Esophagus squamous epithelium (tissue), 4 donors: ENCODE measurements around the gene NAP1L4.

Experiments used
- POLR2A ChIP-seq, 4 donors: fragments of 450-650 bp; IDR thresholded peaks; one replicate each; pipeline ENCODE4 v1.6.1; 2017; ENCODE audit warnings: antibody characterized with exemption in 4 of 4, mild to moderate bottlenecking in 4 of 4, moderate library complexity in 3 of 4
- TF ChIP-seq, protein P1 (sequence below), 6 experiments: fragments of 450-650 bp in 4 of 6; fragments of 200-600 bp in 2 of 6; sonication (generic) in 2 of 6; IDR thresholded peaks; one replicate each; pipeline ENCODE4 v1.5.1; 2016 to 2019; ENCODE audit warnings: antibody characterized with exemption in 6 of 6, mild to moderate bottlenecking in 4 of 6, moderate library complexity in 4 of 6

DNA sequence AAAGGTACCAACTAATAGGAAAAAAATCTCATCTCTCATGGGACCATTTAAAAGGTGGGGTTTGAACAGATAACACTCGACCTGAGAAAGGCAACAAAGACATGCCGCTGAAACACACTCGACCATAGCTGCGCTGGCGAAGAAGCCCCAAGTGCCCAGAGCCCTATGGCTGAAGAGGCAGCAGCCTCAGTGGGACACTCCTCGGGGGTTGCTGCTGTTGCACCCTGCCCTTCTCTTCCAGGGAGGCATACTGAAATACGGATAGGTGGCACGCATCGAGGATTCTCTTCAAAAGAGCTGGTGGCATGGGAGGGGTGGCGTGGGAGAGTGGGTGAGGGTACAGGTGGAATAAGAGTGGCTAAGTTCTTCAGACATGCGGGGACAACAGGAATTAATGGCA lies 44.4 kb downstream of the NAP1L4 start:
- TF ChIP-seq, protein P1, sequence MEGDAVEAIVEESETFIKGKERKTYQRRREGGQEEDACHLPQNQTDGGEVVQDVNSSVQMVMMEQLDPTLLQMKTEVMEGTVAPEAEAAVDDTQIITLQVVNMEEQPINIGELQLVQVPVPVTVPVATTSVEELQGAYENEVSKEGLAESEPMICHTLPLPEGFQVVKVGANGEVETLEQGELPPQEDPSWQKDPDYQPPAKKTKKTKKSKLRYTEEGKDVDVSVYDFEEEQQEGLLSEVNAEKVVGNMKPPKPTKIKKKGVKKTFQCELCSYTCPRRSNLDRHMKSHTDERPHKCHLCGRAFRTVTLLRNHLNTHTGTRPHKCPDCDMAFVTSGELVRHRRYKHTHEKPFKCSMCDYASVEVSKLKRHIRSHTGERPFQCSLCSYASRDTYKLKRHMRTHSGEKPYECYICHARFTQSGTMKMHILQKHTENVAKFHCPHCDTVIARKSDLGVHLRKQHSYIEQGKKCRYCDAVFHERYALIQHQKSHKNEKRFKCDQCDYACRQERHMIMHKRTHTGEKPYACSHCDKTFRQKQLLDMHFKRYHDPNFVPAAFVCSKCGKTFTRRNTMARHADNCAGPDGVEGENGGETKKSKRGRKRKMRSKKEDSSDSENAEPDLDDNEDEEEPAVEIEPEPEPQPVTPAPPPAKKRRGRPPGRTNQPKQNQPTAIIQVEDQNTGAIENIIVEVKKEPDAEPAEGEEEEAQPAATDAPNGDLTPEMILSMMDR (IDR thresholded peaks at IDR 0.05), result no peak
- TF ChIP-seq POLR2A (IDR thresholded peaks at IDR 0.05), result no peak
